Bronchus fibroblast of lung (primary cell): Measurements from ENCODE around the gene GSTO1. TPM values are rescaled to one million over a fixed set of nuclear protein-coding genes. Genes with fewer than 3 reads are reported as not detected.

Experiments used
- total RNA-seq: library from RNA; depleted of rRNA; stranded (reverse); fragments of >200 nt; gene quantifications from 2 replicates; pipeline ENCODE4 v1.2.3, GENCODE V29; 2015

Gene GSTO1
- total RNA-seq, result 293 and 302 TPM in 2 replicates

GRCh38 chr10:104254493-104255310 is at the start of gene GSTO1:
GSTO1 (plus strand) TSS chr10:104254892; CDS start chr10:104254929, 37 bp downstream.

GRCh38 chr10:104231784-104232612 is 22.7 kb upstream of the GSTO1 start, which contains the start of gene CFAP43:
CFAP43 (minus strand) TSS chr10:104232364; CDS start chr10:104232246, 118 bp downstream.

GRCh38 chr10:104268713-104269645 is 14.3 kb downstream of the GSTO1 start, which contains the start of gene GSTO2:
GSTO2 (plus strand) TSS chr10:104269184; CDS start chr10:104274916, 5,732 bp downstream.

Other genes starting within 250 kb of the GSTO1 start
- under 0.01 and 0.15 TPM in 2 replicates for gene COL17A1, start 169.0 kb upstream of the GSTO1 start, total RNA-seq
- 8.5 and 11.6 TPM in 2 replicates for gene SFR1, start 132.7 kb upstream of the GSTO1 start, total RNA-seq
- gene CFAP43, start 22.5 kb upstream of the GSTO1 start, total RNA-seq, result under 0.01 TPM in 1 of 2 replicates, not detected in the other
- gene GSTO2, start 14.3 kb downstream of the GSTO1 start, total RNA-seq, result 7.3 and 7.6 TPM in 2 replicates
- gene ITPRIP, start 83.6 kb downstream of the GSTO1 start, total RNA-seq, result 20.2 and 21.6 TPM in 2 replicates
- 0.15 and 0.17 TPM in 2 replicates for gene CFAP58, start 98.9 kb downstream of the GSTO1 start, total RNA-seq